ENCODE data around the gene SETD1B. TPM values are rescaled to one million over a fixed set of nuclear protein-coding genes. Genes with fewer than 3 reads are reported as not detected.
A peak's percentile ranks its signal among the peaks of the same experiment; 100 is the strongest.
"Not testable (repeated sequence)": the region's sequence is repeated elsewhere in the genome, so short reads cannot be mapped to it uniquely, and the experiment has no call there.

The SETD1B gene
- total RNA-seq, 1 donor from 2014 or later: 25.9 TPM

- Mint-ChIP-seq H3K4me1 (peaks cover 34% of the 10 kb centered on the region), H3K27me3 (ENCODE audit: low read depth) (no peaks in the 10 kb centered on the region), H3K36me3 (ENCODE audit: low read depth) (no peaks in the 10 kb centered on the region), H3K27ac (ENCODE audit: unreplicated experiment) (peak within 1 kb of the TSS; percentile 97), H3K4me3 (no peak within 1 kb of the TSS), H3K9me3 (no peaks in the 10 kb centered on the region)
- DNase-seq (ENCODE audit: low read depth, low spot score): no peak
- no peak for TF ChIP-seq CTCF (conservative IDR thresholded peaks at IDR 0.05)
Observed at GRCh38 chr12:121858662-121859572, 55.1 kb downstream of the SETD1B start, which contains the start of gene HPD. Gene HPD, minus strand, starts transcription at chr12:121858859. Its CDS starts 36 bp downstream, at chr12:121858823.

- no peak for TF ChIP-seq CTCF (conservative IDR thresholded peaks at IDR 0.05)
- Mint-ChIP-seq H3K27ac (ENCODE audit: unreplicated experiment) (no peak overlapping the region), H3K4me1 (peaks cover 34% of the 10 kb centered on the region), H3K36me3 (ENCODE audit: low read depth) (no peaks in the 10 kb centered on the region), H3K4me3 (no peak overlapping the region), H3K9me3 (no peaks in the 10 kb centered on the region), H3K27me3 (ENCODE audit: low read depth) (no peaks in the 10 kb centered on the region)
- DNase-seq (ENCODE audit: low read depth, low spot score): no peak
Observed at GRCh38 chr12:121860257-121860656, 56.4 kb downstream of the SETD1B start.

- H3K27ac Mint-ChIP-seq (ENCODE audit: unreplicated experiment); DNase-seq (ENCODE audit: low read depth, low spot score); H3K9me3 Mint-ChIP-seq; H3K4me3 Mint-ChIP-seq; H3K36me3 Mint-ChIP-seq (ENCODE audit: low read depth); H3K27me3 Mint-ChIP-seq (ENCODE audit: low read depth): not testable (repeated sequence)
- peaks cover 34% of the 10 kb centered on the region for H3K4me1 Mint-ChIP-seq
Observed at GRCh38 chr12:121860699-121861098, 56.9 kb downstream of the SETD1B start.

- Mint-ChIP-seq H3K27me3 (ENCODE audit: low read depth) (no peaks in the 10 kb centered on the region), H3K4me1 (peaks cover 32% of the 10 kb centered on the region), H3K36me3 (ENCODE audit: low read depth) (no peaks in the 10 kb centered on the region), H3K4me3 (peak overlapping the region; percentile 15), H3K27ac (ENCODE audit: unreplicated experiment) (peak overlapping the region; percentile 19), H3K9me3 (no peaks in the 10 kb centered on the region)
- no peak for TF ChIP-seq CTCF (conservative IDR thresholded peaks at IDR 0.05)
- no peak for DNase-seq (ENCODE audit: low read depth, low spot score)
Observed at GRCh38 chr12:121861636-121862254, 57.9 kb downstream of the SETD1B start.

GRCh38 chr12:121866331-121866730, 62.5 kb downstream of the SETD1B start:
- DNase-seq (ENCODE audit: low read depth, low spot score): no peak
- TF ChIP-seq CTCF (conservative IDR thresholded peaks at IDR 0.05): no peak
- H3K9me3 Mint-ChIP-seq: no peaks in the 10 kb centered on the region
- no peaks in the 10 kb centered on the region for H3K27me3 Mint-ChIP-seq (ENCODE audit: low read depth)
- H3K27ac Mint-ChIP-seq (ENCODE audit: unreplicated experiment): no peak overlapping the region
- no peaks in the 10 kb centered on the region for H3K36me3 Mint-ChIP-seq (ENCODE audit: low read depth)
- peaks cover 10% of the 10 kb centered on the region for H3K4me1 Mint-ChIP-seq
- no peak overlapping the region for H3K4me3 Mint-ChIP-seq

- not testable (repeated sequence) for DNase-seq (ENCODE audit: low read depth, low spot score); H3K36me3 Mint-ChIP-seq (ENCODE audit: low read depth); H3K4me1 Mint-ChIP-seq; H3K27ac Mint-ChIP-seq (ENCODE audit: unreplicated experiment); H3K4me3 Mint-ChIP-seq; H3K27me3 Mint-ChIP-seq (ENCODE audit: low read depth); H3K9me3 Mint-ChIP-seq
Observed at GRCh38 chr12:121869229-121869628, 65.4 kb downstream of the SETD1B start.

Measured in neural crest cell (in vitro differentiated cells).